OCI-LY7 (cell line): ENCODE measurements around the gene FGF5. TPM values are rescaled to one million over a fixed set of nuclear protein-coding genes. Genes with fewer than 3 reads are reported as not detected.
A peak's percentile ranks its signal among the peaks of the same experiment; 100 is the strongest.

Source experiments
- BruUV-seq: library from RNA; stranded (reverse); fragments of 400-500 nt; replicated peaks from 2 replicates; lab custom pipeline; 2021; lab: Mats Ljungman, UMichigan
- CTCF ChIA-PET: fragments of 300-600 bp; sonication (Branson Sonifier 250); formaldehyde crosslinking; loops from one replicate; lab custom pipeline; 2022; ENCODE audit warnings: antibody characterized with exemption; ENCODE audit not compliant: unreplicated experiment; lab: Charles Lee
- POLR2A ChIA-PET: fragments of 300-600 bp; sonication (Branson Sonifier 250); formaldehyde crosslinking; loops from one replicate; lab custom pipeline; 2022; ENCODE audit warnings: antibody characterized with exemption; lab: Charles Lee
- DNase-seq: peaks from one replicate; pipeline ENCODE4 v3.0.0-alpha.2; 2015; ENCODE audit warnings: low spot score
- H2AFZ ChIP-seq: fragments of 200-600 bp; sonication (generic), shearing (Covaris generic); 2 replicates; pipeline ENCODE4 v1.6.1; 2014; ENCODE audit warnings: mild to moderate bottlenecking, antibody characterized with exemption, low read length, moderate library complexity
- H3K27ac ChIP-seq: fragments of 200-600 bp; sonication (generic); 2 replicates; pipeline ENCODE4 v1.5.1; 2014; ENCODE audit warnings: mixed run types, low read depth, mild to moderate bottlenecking, moderate library complexity, low read length, inconsistent platforms; ENCODE audit not compliant: poor library complexity, severe bottlenecking
- H3K36me3 ChIP-seq: fragments of 200-600 bp; sonication (generic); 2 replicates; pipeline ENCODE4 v1.6.1; 2014; ENCODE audit warnings: mild to moderate bottlenecking, antibody characterized with exemption, low read length, moderate library complexity, mixed read lengths; ENCODE audit not compliant: insufficient read depth
- H3K4me1 ChIP-seq: fragments of 200-600 bp; sonication (generic); 2 replicates; pipeline ENCODE4 v1.5.1; 2014; ENCODE audit warnings: mild to moderate bottlenecking, low read length; ENCODE audit not compliant: insufficient read depth, poor library complexity, severe bottlenecking
- H3K4me2 ChIP-seq: fragments of 200-600 bp; sonication (generic); 2 replicates; pipeline ENCODE4 v1.6.1; 2014; ENCODE audit warnings: mild to moderate bottlenecking, low read length
- H3K4me3 ChIP-seq: fragments of 200-600 bp; sonication (generic); 2 replicates; pipeline ENCODE4 v1.5.1; 2014; ENCODE audit warnings: mild to moderate bottlenecking, low read depth, low read length; ENCODE audit not compliant: poor library complexity, severe bottlenecking
- H3K79me2 ChIP-seq: fragments of 200-600 bp; sonication (generic); 2 replicates; pipeline ENCODE4 v1.6.1; 2016; ENCODE audit warnings: low read depth, mild to moderate bottlenecking, low read length, moderate library complexity, mixed read lengths; ENCODE audit not compliant: insufficient read depth
- H3K9me2 ChIP-seq: fragments of 200-600 bp; sonication (generic); 2 replicates; pipeline ENCODE4 v1.6.1; 2016; ENCODE audit warnings: mild to moderate bottlenecking, low read length, mixed read lengths; ENCODE audit not compliant: insufficient read depth
- H3K9me3 ChIP-seq: fragments of 200-600 bp; sonication (generic); 2 replicates; pipeline ENCODE4 v1.6.1; 2014; ENCODE audit warnings: mild to moderate bottlenecking, mixed run types, low read length, mixed read lengths
- H4K20me1 ChIP-seq: fragments of 200-600 bp; sonication (generic); 2 replicates; pipeline ENCODE4 v1.6.1; 2014; ENCODE audit warnings: mild to moderate bottlenecking, antibody characterized with exemption, low read length, moderate library complexity, mixed read lengths; ENCODE audit not compliant: insufficient read depth
- CTCF ChIP-seq: fragments of 200-600 bp; sonication (generic); conservative IDR thresholded peaks from 2 replicates; pipeline ENCODE4 v1.5.1; 2014; ENCODE audit warnings: mild to moderate bottlenecking, antibody characterized with exemption, low read length, moderate library complexity, mixed read lengths
- EZH2phosphoT487 ChIP-seq: fragments of 200-600 bp; sonication (generic); IDR thresholded peaks from 2 replicates; pipeline ENCODE4 v1.6.1; 2018; ENCODE audit warnings: low read depth, borderline replicate concordance, mild to moderate bottlenecking, mixed run types, antibody characterized with exemption, low read length, moderate library complexity, mixed read lengths
- intact Hi-C: fragments of 100-400 bp; cut with micrococcal nuclease; formaldehyde crosslinking; loops from one replicate; pipeline ENCODE4 v1.10.0; 2022; ENCODE audit not compliant: unreplicated experiment
- total RNA-seq, 2 experiments: library from RNA; depleted of rRNA in 1 of 2; stranded (reverse); fragments of >200 nt in 1 of 2; shearing (Covaris generic) in 1 of 2; gene quantifications; 2 replicates each; pipeline ENCODE4 v1.2.3, GENCODE V29; 2014 to 2022

Gene FGF5
- total RNA-seq, 2 experiments from 2014 or later, result 0.06 TPM; not detected in 1

GRCh38 chr4:80334568-80334967, 68.1 kb downstream of the FGF5 start:
- Histone ChIP-seq H4K20me1 (no peaks in the 10 kb centered on the region), H2AFZ (peak overlapping the region; percentile 86; the same call in 1 of the 2 replicates), H3K9me2 (no peaks in the 10 kb centered on the region), H3K79me2 (no peaks in the 10 kb centered on the region), H3K9me3 (no peaks in the 10 kb centered on the region), H3K4me3 (no peak overlapping the region), H3K4me2 (no peak overlapping the region), H3K27ac (no peak overlapping the region), H3K36me3 (no peaks in the 10 kb centered on the region), H3K4me1 (peaks cover 14% of the 10 kb centered on the region)
- no peak for DNase-seq
- no peak for TF ChIP-seq EZH2phosphoT487
- no peak for TF ChIP-seq CTCF
- ChIA-PET POLR2A (interaction anchor here (0.5 to 1.2 kb wide), 2 partner anchors 14 to 1028 kb away, joined by 3 read pairs; no protein-coding TSS in a partner anchor), CTCF (no interaction called here)
- no TSS peak for BruUV-seq
- intact Hi-C loops, result no loop called here

DNA sequence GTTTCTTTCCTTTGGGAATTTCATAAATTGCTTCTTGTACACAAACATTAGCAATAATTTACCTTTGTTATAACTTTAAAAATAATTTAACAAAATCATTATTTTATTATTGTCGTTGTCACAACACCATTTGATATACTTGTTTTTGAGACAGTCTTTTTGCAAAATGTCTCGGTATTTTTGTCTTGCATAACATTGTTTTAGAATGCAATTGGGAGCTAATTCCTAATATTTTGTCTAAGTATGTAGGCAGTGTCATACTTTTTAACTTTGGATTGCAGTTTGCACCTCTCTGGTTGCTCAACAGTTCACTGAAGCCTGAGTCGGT, 68.7 kb downstream of the FGF5 start:
- no peaks in the 10 kb centered on the region for H3K79me2 ChIP-seq
- no peak for DNase-seq
- no peaks in the 10 kb centered on the region for H4K20me1 ChIP-seq
- TF ChIP-seq CTCF, result no peak
- no peak for TF ChIP-seq EZH2phosphoT487
- H3K27ac ChIP-seq, result no peak overlapping the region
- peak overlapping the region; percentile 73 for H3K4me3 ChIP-seq
- BruUV-seq, result no TSS peak
- peaks cover 14% of the 10 kb centered on the region for H3K4me1 ChIP-seq
- H3K36me3 ChIP-seq, result no peaks in the 10 kb centered on the region
- H3K4me2 ChIP-seq, result peak overlapping the region; percentile 79
- H2AFZ ChIP-seq, result peak overlapping the region; percentile 86
- no peaks in the 10 kb centered on the region for H3K9me3 ChIP-seq
- ChIA-PET POLR2A (interaction anchor here (0.5 to 0.7 kb wide), 2 partner anchors 477 to 1028 kb away, joined by 3 read pairs; no protein-coding TSS in a partner anchor), CTCF (interaction anchor here (0.6 kb wide), 1 partner anchor 224 kb away, joined by 3 read pairs; no protein-coding TSS in a partner anchor)
- intact Hi-C loops, result no loop called here
- H3K9me2 ChIP-seq, result no peaks in the 10 kb centered on the region

GRCh38 chr4:80335554-80336358, 69.3 kb downstream of the FGF5 start, which contains the start of gene CFAP299:
Gene CFAP299 (plus strand): TSS chr4:80335730.
- no peaks in the 10 kb centered on the region for H3K9me2 ChIP-seq

More at GRCh38 chr4:80335554-80336358, 69.3 kb downstream of the FGF5 start, which contains the start of gene CFAP299:
- CTCF ChIA-PET, result interaction anchor here (0.6 kb wide), 1 partner anchor 223 kb away, joined by 3 read pairs; no protein-coding TSS in a partner anchor
- Histone ChIP-seq H3K4me1 (peaks cover 14% of the 10 kb centered on the region), H4K20me1 (no peaks in the 10 kb centered on the region), H3K36me3 (no peaks in the 10 kb centered on the region), H3K4me3 (peak within 1 kb of the TSS; percentile 73), H3K4me2 (peak within 1 kb of the TSS; percentile 79), H3K9me3 (no peaks in the 10 kb centered on the region), H2AFZ (peak within 1 kb of the TSS; percentile 86), H3K79me2 (no peaks in the 10 kb centered on the region), H3K27ac (no peak within 1 kb of the TSS)
- intact Hi-C loops, result no loop called here
- TF ChIP-seq CTCF, result peak; percentile 61
- TF ChIP-seq EZH2phosphoT487, result no peak
- POLR2A ChIA-PET, result interaction anchor here (0.7 kb wide), 1 partner anchor 477 kb away, joined by 3 read pairs; no protein-coding TSS in a partner anchor
- no TSS peak for BruUV-seq
- DNase-seq, result peak; percentile 88
